Posterior vena cava (tissue), 2 donors: ENCODE data around the gene CXCL14. TPM values are rescaled to one million over a fixed set of nuclear protein-coding genes. Genes with fewer than 3 reads are reported as not detected.

Experiments
- DNase-seq: peaks from one replicate; pipeline ENCODE4 v3.0.0-alpha.2; 2020; ENCODE audit warnings: low spot score
- intact Hi-C, 2 donors: fragments of 100-400 bp; cut with DNase I; formaldehyde crosslinking; loops; one replicate each; pipeline versions ENCODE4 v1.14.1 to v1.14.2; 2022 to 2023
- total RNA-seq, 2 donors: library from RNA; stranded (reverse); fragmentation: NEBNext Ultra II Directional; extraction: Animal tissue kit (Norgen Biotek cat#: 25700); gene quantifications; one replicate each; pipeline ENCODE4 v1.2.1, GENCODE V29; 2021
- donor health status: DM: yes; HTN: yes; CAD: no.
- donor health status: DM: yes; HTN: yes; CAD: no.

CXCL14 gene
- total RNA-seq, 2 donors from 2014 or later: 52.6 to 87.3 TPM

- intact Hi-C loops: loop anchor here in 1 of 2 donors (5.0 kb wide), 1 partner anchor 1123 kb away; no protein-coding TSS in a partner anchor
- DNase-seq: no peak
Observed at GRCh38 chr5:135599421-135600151, 20.8 kb upstream of the CXCL14 start.

- intact Hi-C loops: no loop called here
- no peak for DNase-seq
Observed at GRCh38 chr5:135598691-135599395, 20.1 kb upstream of the CXCL14 start.

GRCh38 chr5:135596788-135597187 lies 18.0 kb upstream of the CXCL14 start:
- intact Hi-C loops: no loop called here
- DNase-seq: no peak

GRCh38 chr5:135596157-135596763 lies 17.5 kb upstream of the CXCL14 start:
- intact Hi-C loops: no loop called here

GRCh38 chr5:135594416-135594960 lies 15.7 kb upstream of the CXCL14 start:
- DNase-seq: no peak
- intact Hi-C loops: no loop called here

More at GRCh38 chr5:135596157-135596763, 17.5 kb upstream of the CXCL14 start:
- no peak for DNase-seq

GRCh38 chr5:135593886-135594285 lies 15.1 kb upstream of the CXCL14 start:
- intact Hi-C loops: loop anchor here in 1 of 2 donors (1.0 kb wide), 1 partner anchor 31 kb away; no protein-coding TSS in a partner anchor
- DNase-seq: no peak

GRCh38 chr5:135593141-135593540 lies 14.3 kb upstream of the CXCL14 start:
- DNase-seq: no peak
- intact Hi-C loops: loop anchor here in 1 of 2 donors (1.0 kb wide), 1 partner anchor 32 kb away; no protein-coding TSS in a partner anchor

GRCh38 chr5:135592312-135593045 lies 13.7 kb upstream of the CXCL14 start:
- intact Hi-C loops: loop anchor here in 1 of 2 donors (1.0 kb wide), 1 partner anchor 33 kb away; no protein-coding TSS in a partner anchor
- DNase-seq: no peak

- intact Hi-C loops: no loop called here
- DNase-seq: no peak
Observed at GRCh38 chr5:135591277-135591676, 12.5 kb upstream of the CXCL14 start.

- intact Hi-C loops: no loop called here
- no peak for DNase-seq
Observed at GRCh38 chr5:135589152-135589551, 10.4 kb upstream of the CXCL14 start.

- DNase-seq: no peak
- intact Hi-C loops: no loop called here
Observed at GRCh38 chr5:135587721-135588663, 9.2 kb upstream of the CXCL14 start.

- DNase-seq: no peak
- intact Hi-C loops: no loop called here
Observed at GRCh38 chr5:135584918-135585317, 6.1 kb upstream of the CXCL14 start.

GRCh38 chr5:135584276-135584675 lies 5.5 kb upstream of the CXCL14 start:
- intact Hi-C loops: no loop called here
- no peak for DNase-seq

GRCh38 chr5:135582099-135582781 lies 3.4 kb upstream of the CXCL14 start:
- DNase-seq: peak; percentile 25
- intact Hi-C loops: no loop called here

GRCh38 chr5:135578305-135578684 lies 496 bp downstream of the CXCL14 start:
- DNase-seq: no peak
- intact Hi-C loops: no loop called here

- intact Hi-C loops: no loop called here
- no peak for DNase-seq
Observed at GRCh38 chr5:135577421-135577820, 1.4 kb downstream of the CXCL14 start.

GRCh38 chr5:135576075-135576599 lies 2.7 kb downstream of the CXCL14 start:
- intact Hi-C loops: no loop called here
- no peak for DNase-seq
